H9 (cell line): ENCODE measurements around the gene PLEKHN1. TPM values are rescaled to one million over a fixed set of nuclear protein-coding genes. Genes with fewer than 3 reads are reported as not detected.

Experiments
- DNase-seq: peaks from one replicate; pipeline ENCODE4 v3.0.0-alpha.2; 2017
- H2AFZ ChIP-seq: one replicate; pipeline ENCODE4 v1.6.1; 2013; ENCODE audit warnings: mild to moderate bottlenecking, low read length, control low read depth, moderate library complexity
- H2AK5ac ChIP-seq: 2 replicates; pipeline ENCODE4 v1.6.1; 2013; ENCODE audit warnings: low read length, control low read depth, mixed read lengths; ENCODE audit not compliant: insufficient read length
- H2BK120ac ChIP-seq: one replicate; pipeline ENCODE4 v1.6.1; 2013; ENCODE audit warnings: low read depth, mild to moderate bottlenecking, low read length, control low read depth, inconsistent platforms; ENCODE audit not compliant: poor library complexity, severe bottlenecking
- H2BK12ac ChIP-seq: 2 replicates; pipeline ENCODE4 v1.6.1; 2013; ENCODE audit warnings: low read length, control low read depth, mixed read lengths, low read depth; ENCODE audit not compliant: insufficient read length
- H2BK15ac ChIP-seq: 2 replicates; pipeline ENCODE4 v1.6.1; 2013; ENCODE audit warnings: low read depth, low read length, control low read depth
- H2BK20ac ChIP-seq: one replicate; pipeline ENCODE4 v1.6.1; 2013; ENCODE audit warnings: low read depth, mild to moderate bottlenecking, low read length, control low read depth, inconsistent platforms; ENCODE audit not compliant: poor library complexity, severe bottlenecking
- H2BK5ac ChIP-seq: 2 replicates; pipeline ENCODE4 v1.6.1; 2013; ENCODE audit warnings: low read length, control low read depth, mixed read lengths; ENCODE audit not compliant: insufficient read length
- H3K14ac ChIP-seq: 2 replicates; pipeline ENCODE4 v1.6.1; 2013; ENCODE audit warnings: low read length, control low read depth; ENCODE audit not compliant: insufficient read depth
- H3K18ac ChIP-seq: 2 replicates; pipeline ENCODE4 v1.6.1; 2013; ENCODE audit warnings: low read depth, mild to moderate bottlenecking, mixed read lengths, low read length, control low read depth; ENCODE audit not compliant: insufficient read length
- H3K23ac ChIP-seq: 2 replicates; pipeline ENCODE4 v1.6.1; 2013; ENCODE audit warnings: low read length, control low read depth, mixed read lengths, low read depth; ENCODE audit not compliant: insufficient read length
- H3K23me2 ChIP-seq: 2 replicates; pipeline ENCODE4 v1.6.1; 2013; ENCODE audit warnings: low read depth, mild to moderate bottlenecking, mixed read lengths, low read length, control low read depth; ENCODE audit not compliant: insufficient read length, poor library complexity, severe bottlenecking
- H3K27ac ChIP-seq: 2 replicates; pipeline ENCODE4 v1.5.1; 2013; ENCODE audit warnings: low read length, control low read depth, mixed read lengths, low read depth; ENCODE audit not compliant: insufficient read length
- H3K27me3 ChIP-seq: 2 replicates; pipeline ENCODE4 v1.6.1; 2013; ENCODE audit warnings: low read length, control low read depth, inconsistent platforms; ENCODE audit not compliant: insufficient read depth
- H3K4ac ChIP-seq: 2 replicates; pipeline ENCODE4 v1.6.1; 2013; ENCODE audit warnings: low read depth, mild to moderate bottlenecking, control low read depth, inconsistent platforms, low read length, moderate library complexity
- H3K4me1 ChIP-seq: 2 replicates; pipeline ENCODE4 v1.6.1; 2013; ENCODE audit warnings: low read length, control low read depth, inconsistent platforms; ENCODE audit not compliant: insufficient read depth
- H3K4me2 ChIP-seq: 2 replicates; pipeline ENCODE4 v1.6.1; 2013; ENCODE audit warnings: low read length, control low read depth, mixed read lengths; ENCODE audit not compliant: insufficient read length, insufficient read depth
- H3K56ac ChIP-seq: 2 replicates; pipeline ENCODE4 v1.6.1; 2013; ENCODE audit warnings: low read depth, mild to moderate bottlenecking, mixed read lengths, low read length, control low read depth; ENCODE audit not compliant: insufficient read length
- H3K79me1 ChIP-seq: 2 replicates; pipeline ENCODE4 v1.6.1; 2013; ENCODE audit warnings: low read depth, mild to moderate bottlenecking, moderate library complexity, low read length, control low read depth, inconsistent platforms; ENCODE audit not compliant: insufficient read depth, poor library complexity, severe bottlenecking
- H3K79me2 ChIP-seq: 2 replicates; pipeline ENCODE4 v1.6.1; 2013; ENCODE audit warnings: low read length, control low read depth, inconsistent platforms; ENCODE audit not compliant: insufficient read depth
- H3K9ac ChIP-seq: 2 replicates; pipeline ENCODE4 v1.6.1; 2013; ENCODE audit warnings: low read length, control low read depth, mixed read lengths; ENCODE audit not compliant: insufficient read length; ENCODE audit errors: extremely low read depth
- H3K9me3 ChIP-seq: one replicate; pipeline ENCODE4 v1.6.1; 2013; ENCODE audit warnings: low read depth, low read length, inconsistent platforms; ENCODE audit not compliant: control insufficient read depth
- H3T11ph ChIP-seq: one replicate; pipeline ENCODE4 v1.6.1; 2013; ENCODE audit warnings: mild to moderate bottlenecking, low read length, control low read depth, inconsistent platforms
- H4K20me1 ChIP-seq: one replicate; pipeline ENCODE4 v1.6.1; 2013; ENCODE audit not compliant: control insufficient read depth, insufficient read length, insufficient read depth
- H4K5ac ChIP-seq: 2 replicates; pipeline ENCODE4 v1.6.1; 2013; ENCODE audit warnings: low read depth, mild to moderate bottlenecking, mixed read lengths, low read length, control low read depth; ENCODE audit not compliant: insufficient read length
- H4K8ac ChIP-seq: replicated peaks from 2 replicates; pipeline ENCODE4 v1.6.1; 2013; ENCODE audit warnings: low read length, control low read depth, mixed read lengths, low read depth; ENCODE audit not compliant: insufficient read length
- H4K91ac ChIP-seq: 2 replicates; pipeline ENCODE4 v1.6.1; 2013; ENCODE audit warnings: low read depth, mild to moderate bottlenecking, moderate library complexity, mixed read lengths, low read length, control low read depth; ENCODE audit not compliant: insufficient read length
- H3K27ac Mint-ChIP-seq, 3 experiments: 2 replicates in 2 of 3; 3 replicates in 1 of 3; pipeline ENCODE4 v1.8.0; 2020 to 2021; ENCODE audit warnings: mixed read lengths in 3 of 3, mild to moderate bottlenecking in 1 of 3, moderate library complexity in 1 of 3
- H3K27me3 Mint-ChIP-seq: 2 replicates; pipeline ENCODE4 v1.8.0; 2021; ENCODE audit warnings: low read depth, mild to moderate bottlenecking, moderate library complexity, mixed read lengths
- H3K36me3 Mint-ChIP-seq, 3 experiments: 2 replicates in 2 of 3; 3 replicates in 1 of 3; pipeline ENCODE4 v1.8.0; 2020 to 2021; ENCODE audit warnings: low read depth in 3 of 3, mixed read lengths in 3 of 3; ENCODE audit not compliant: insufficient read depth in 1 of 3
- H3K4me1 Mint-ChIP-seq, 2 experiments: 2 replicates each; pipeline ENCODE4 v1.8.0; 2020; ENCODE audit warnings: mixed read lengths in 2 of 2
- H3K4me3 Mint-ChIP-seq, 2 experiments: 2 replicates in 1 of 2; 3 replicates in 1 of 2; pipeline ENCODE4 v1.8.0; 2020 to 2021; ENCODE audit warnings: mild to moderate bottlenecking in 2 of 2, mixed read lengths in 2 of 2, moderate library complexity in 1 of 2
- H3K9me3 Mint-ChIP-seq, 2 experiments: 2 replicates in 1 of 2; 3 replicates in 1 of 2; pipeline ENCODE4 v1.8.0; 2020; ENCODE audit warnings: mild to moderate bottlenecking in 2 of 2, mixed read lengths in 2 of 2, moderate library complexity in 1 of 2
- WGBS: extraction: QIAGEN DNeasy Blood & Tissue Kit; methylation state at CpG from one replicate; pipeline ENCODE4 v1.1.7; 2013; ENCODE audit warnings: missing lambda C conversion rate, low lambda C conversion rate, mixed read lengths; ENCODE audit not compliant: insufficient read length; ENCODE audit errors: extremely low coverage; 5-methylcytosine and 5-hydroxymethylcytosine counted together
- total RNA-seq: library from RNA; stranded (reverse); gene quantifications from 2 replicates; pipeline ENCODE4 v1.2.1, GENCODE V29; 2021
- TF ChIP-seq, protein P1 (sequence below): fragments of 200-600 bp; sonication (generic); conservative IDR thresholded peaks from 3 replicates; pipeline ENCODE4 v1.8.0; 2021; ENCODE audit warnings: antibody characterized with exemption, mild to moderate bottlenecking

The PLEKHN1 gene
- total RNA-seq, 1 experiment from 2014 or later: 3.0 TPM

DNA sequence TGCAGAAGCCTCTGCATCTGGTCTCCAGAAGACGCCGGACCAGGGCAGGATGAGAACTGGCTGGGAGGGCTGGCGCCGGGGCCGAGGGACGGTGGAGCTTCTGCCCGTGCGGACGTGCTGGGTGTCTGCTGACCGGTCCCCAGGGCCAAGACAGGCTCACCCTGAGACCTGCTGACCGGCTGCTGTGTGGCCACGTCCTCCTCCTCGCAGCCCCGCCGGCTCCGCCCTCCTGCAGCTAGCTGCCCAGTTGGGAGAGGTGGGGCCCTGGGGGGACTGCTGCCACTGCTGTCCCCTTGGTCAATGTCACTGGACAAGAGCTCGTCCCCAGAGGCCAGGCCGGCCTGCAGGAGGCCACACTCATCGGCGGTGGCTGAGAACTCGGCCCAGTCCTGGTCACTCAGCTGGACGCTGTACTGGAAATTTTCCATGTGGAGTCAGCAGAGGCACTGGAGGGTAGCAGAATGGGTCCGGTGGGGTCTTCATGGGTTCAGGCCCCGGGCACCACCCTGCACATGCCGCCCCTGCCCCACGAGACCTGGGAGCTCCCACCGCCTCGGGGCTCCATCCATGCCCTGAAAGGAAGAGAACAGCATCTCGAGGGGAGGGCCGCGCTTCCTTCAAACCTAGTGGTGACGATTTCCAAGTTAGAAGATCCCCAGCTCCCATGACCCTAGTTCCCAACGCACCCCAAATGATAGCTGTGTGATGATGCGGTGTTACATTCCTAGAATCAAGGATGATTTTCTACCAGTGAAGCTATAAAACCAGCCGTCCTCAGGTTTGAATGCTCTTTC, 14.5 kb downstream of the PLEKHN1 start:
- H3T11ph ChIP-seq: no peak overlapping the region
- H3K9ac ChIP-seq: no peak overlapping the region
- H3K56ac ChIP-seq: no peak overlapping the region
- DNase-seq: no peak
- H2BK120ac ChIP-seq: no peak overlapping the region
- Mint-ChIP-seq H3K9me3 (peaks cover 4 to 6% of the 10 kb centered on the region in 2 experiments), H3K27me3 (peaks cover 66% of the 10 kb centered on the region), H3K4me3 (no peak overlapping the region), H3K27ac (no peak overlapping the region), H3K4me1 (peaks cover 1 to 6% of the 10 kb centered on the region in 2 experiments; a peak in 3 of 4 replicates), H3K36me3 (peaks cover 0 to 6% (median 4%) of the 10 kb centered on the region in 3 experiments; a peak in 4 of 7 replicates)
- no peak overlapping the region for H2BK12ac ChIP-seq
- no peak overlapping the region for H3K14ac ChIP-seq
- no peak overlapping the region for H3K27ac ChIP-seq
- H2BK5ac ChIP-seq: no peak overlapping the region
- H3K4me1 ChIP-seq: no peaks in the 10 kb centered on the region
- no peak overlapping the region for H3K4me2 ChIP-seq
- H4K5ac ChIP-seq: no peak overlapping the region
- H3K23me2 ChIP-seq: no peaks in the 10 kb centered on the region
- no peak overlapping the region for H4K91ac ChIP-seq
- WGBS: no CpG with 5 or more reads among the region's 35 CpGs
- H4K20me1 ChIP-seq: no peaks in the 10 kb centered on the region
- no peak overlapping the region for H2AK5ac ChIP-seq
- H3K23ac ChIP-seq: no peak overlapping the region
- H3K4ac ChIP-seq: no peak overlapping the region
- no peaks in the 10 kb centered on the region for H3K79me1 ChIP-seq
- no peaks in the 10 kb centered on the region for H3K9me3 ChIP-seq
- H2BK15ac ChIP-seq: no peak overlapping the region
- no peak overlapping the region for H3K18ac ChIP-seq
- no peak overlapping the region for H2AFZ ChIP-seq
- no peak overlapping the region for H2BK20ac ChIP-seq
- H3K27me3 ChIP-seq: peaks cover 2% of the 10 kb centered on the region; the same call in 1 of the 2 replicates
- no peak overlapping the region for H4K8ac ChIP-seq
- no peaks in the 10 kb centered on the region for H3K79me2 ChIP-seq
- TF ChIP-seq, protein P1, sequence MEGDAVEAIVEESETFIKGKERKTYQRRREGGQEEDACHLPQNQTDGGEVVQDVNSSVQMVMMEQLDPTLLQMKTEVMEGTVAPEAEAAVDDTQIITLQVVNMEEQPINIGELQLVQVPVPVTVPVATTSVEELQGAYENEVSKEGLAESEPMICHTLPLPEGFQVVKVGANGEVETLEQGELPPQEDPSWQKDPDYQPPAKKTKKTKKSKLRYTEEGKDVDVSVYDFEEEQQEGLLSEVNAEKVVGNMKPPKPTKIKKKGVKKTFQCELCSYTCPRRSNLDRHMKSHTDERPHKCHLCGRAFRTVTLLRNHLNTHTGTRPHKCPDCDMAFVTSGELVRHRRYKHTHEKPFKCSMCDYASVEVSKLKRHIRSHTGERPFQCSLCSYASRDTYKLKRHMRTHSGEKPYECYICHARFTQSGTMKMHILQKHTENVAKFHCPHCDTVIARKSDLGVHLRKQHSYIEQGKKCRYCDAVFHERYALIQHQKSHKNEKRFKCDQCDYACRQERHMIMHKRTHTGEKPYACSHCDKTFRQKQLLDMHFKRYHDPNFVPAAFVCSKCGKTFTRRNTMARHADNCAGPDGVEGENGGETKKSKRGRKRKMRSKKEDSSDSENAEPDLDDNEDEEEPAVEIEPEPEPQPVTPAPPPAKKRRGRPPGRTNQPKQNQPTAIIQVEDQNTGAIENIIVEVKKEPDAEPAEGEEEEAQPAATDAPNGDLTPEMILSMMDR: no peak
